ENCODE data around the gene NAT10.

The NAT10 gene

DNA sequence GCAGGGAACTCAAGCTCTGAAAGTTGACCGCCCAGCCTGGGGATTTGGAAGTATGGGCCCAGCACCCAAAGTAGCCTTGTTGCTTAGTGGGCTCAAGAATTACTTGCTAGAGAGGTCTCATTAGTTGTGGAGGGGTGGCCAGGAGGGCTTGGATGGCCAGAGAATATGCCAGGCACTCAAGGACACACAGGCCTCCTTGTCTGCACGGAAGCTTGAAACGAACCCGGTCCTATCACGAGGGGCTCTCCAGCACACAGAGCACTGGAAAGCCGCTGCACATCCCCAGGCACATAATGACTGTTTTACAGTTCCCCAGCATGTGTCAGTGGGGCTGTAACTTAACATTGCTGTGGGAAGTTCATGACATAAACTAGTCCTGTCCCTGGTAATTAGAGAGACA lies 55.9 kb downstream of the NAT10 start:
- Mint-ChIP-seq H3K27me3 (no peaks in the 10 kb centered on the region), H3K36me3 (ENCODE audit: low read depth) (peaks cover 16% of the 10 kb centered on the region), H3K9me3 (no peaks in the 10 kb centered on the region), H3K4me1 (ENCODE audit: low read depth) (no peaks in the 10 kb centered on the region), H3K4me3 (no peak overlapping the region), H3K27ac (no peak overlapping the region)
- intact Hi-C loops (cut with micrococcal nuclease) = no loop called here

DNA sequence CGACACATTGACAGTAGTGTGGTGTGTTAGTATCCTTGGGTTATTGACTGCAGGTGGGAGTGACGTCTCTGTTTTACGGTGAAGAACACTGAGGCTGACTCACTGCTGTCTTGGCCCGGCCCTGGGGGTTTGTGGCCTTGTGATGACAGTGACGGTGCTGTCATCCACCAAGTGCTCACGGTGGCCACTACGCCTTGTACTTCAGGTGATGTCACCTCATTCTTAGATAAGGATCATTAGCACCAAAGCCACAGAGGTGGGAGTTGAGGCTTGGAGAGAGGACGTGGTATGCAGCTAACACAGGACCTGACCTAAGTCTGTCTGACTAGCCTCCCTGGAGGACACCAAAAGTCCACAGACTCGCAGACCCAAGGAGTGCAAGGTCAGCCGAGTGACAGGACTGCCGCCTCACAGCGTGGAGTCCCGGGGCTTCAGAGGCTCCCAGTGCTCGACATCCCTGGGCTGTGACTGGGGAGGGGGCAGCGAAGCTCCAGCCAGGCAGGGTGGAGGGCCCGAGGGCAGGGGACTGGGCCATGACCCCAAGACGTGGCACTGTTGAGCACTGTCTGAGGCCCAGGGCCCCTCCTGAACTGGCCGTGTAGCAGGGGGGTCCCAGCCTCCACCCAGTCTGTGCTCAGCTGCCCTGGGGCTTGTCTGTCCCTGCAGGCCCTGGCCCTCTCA lies 56.5 kb downstream of the NAT10 start:
- H3K4me1 Mint-ChIP-seq (ENCODE audit: low read depth) = no peaks in the 10 kb centered on the region
- no peak overlapping the region for H3K4me3 Mint-ChIP-seq
- intact Hi-C loops (cut with micrococcal nuclease) = no loop called here
- H3K27me3 Mint-ChIP-seq = no peaks in the 10 kb centered on the region
- H3K9me3 Mint-ChIP-seq = no peaks in the 10 kb centered on the region
- H3K36me3 Mint-ChIP-seq (ENCODE audit: low read depth) = peaks cover 16% of the 10 kb centered on the region
- no peak overlapping the region for H3K27ac Mint-ChIP-seq

DNA sequence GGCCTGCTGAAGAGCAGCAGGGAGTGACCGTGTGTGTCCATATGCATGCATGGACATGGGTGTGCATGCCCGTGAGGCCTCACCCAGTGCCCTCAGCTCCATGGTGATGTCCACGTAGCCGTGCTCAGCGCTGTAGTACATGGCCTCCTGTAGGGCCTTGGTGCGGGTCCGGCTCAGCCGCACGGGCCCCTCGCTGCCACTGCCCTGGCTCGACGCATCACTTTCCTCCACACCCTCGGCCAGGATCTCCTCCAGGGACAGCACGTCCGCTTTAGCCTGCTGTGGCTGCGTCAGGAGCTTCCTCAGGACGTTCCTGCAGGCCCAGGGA lies 57.0 kb downstream of the NAT10 start:
- intact Hi-C loops (cut with micrococcal nuclease) = no loop called here
- H3K4me3 Mint-ChIP-seq = no peak overlapping the region
- H3K4me1 Mint-ChIP-seq (ENCODE audit: low read depth) = no peaks in the 10 kb centered on the region
- H3K27ac Mint-ChIP-seq = no peak overlapping the region
- H3K36me3 Mint-ChIP-seq (ENCODE audit: low read depth) = peaks cover 12% of the 10 kb centered on the region
- no peaks in the 10 kb centered on the region for H3K27me3 Mint-ChIP-seq
- H3K9me3 Mint-ChIP-seq = no peaks in the 10 kb centered on the region

DNA sequence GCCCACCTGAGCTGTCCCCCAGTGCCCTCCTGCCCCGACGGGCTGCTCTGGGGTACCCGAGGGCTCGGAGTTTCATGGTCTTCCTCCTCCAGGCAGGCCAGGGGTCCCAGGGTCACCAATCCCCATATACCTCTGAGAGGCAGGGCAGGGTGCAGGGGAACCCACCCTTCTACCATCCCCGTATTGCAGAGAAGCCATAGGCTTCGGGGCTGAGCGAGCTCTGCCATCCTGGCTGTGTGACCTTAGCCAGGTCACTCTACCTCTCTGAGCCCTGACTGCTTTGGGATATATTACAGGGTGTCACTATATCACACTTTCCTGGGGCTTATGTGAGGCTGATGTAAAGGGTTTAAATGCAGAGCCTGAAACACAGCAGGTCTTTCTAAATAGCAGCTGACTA lies 57.4 kb downstream of the NAT10 start:
- Mint-ChIP-seq H3K9me3 (no peaks in the 10 kb centered on the region), H3K27ac (no peak overlapping the region), H3K4me3 (no peak overlapping the region), H3K36me3 (ENCODE audit: low read depth) (peaks cover 8% of the 10 kb centered on the region), H3K4me1 (ENCODE audit: low read depth) (no peaks in the 10 kb centered on the region), H3K27me3 (no peaks in the 10 kb centered on the region)
- intact Hi-C loops (cut with micrococcal nuclease) = no loop called here

- intact Hi-C loops (cut with micrococcal nuclease) = no loop called here
- Mint-ChIP-seq H3K4me3 (no peak overlapping the region), H3K9me3 (no peaks in the 10 kb centered on the region), H3K36me3 (ENCODE audit: low read depth) (peaks cover under 1% of the 10 kb centered on the region), H3K4me1 (ENCODE audit: low read depth) (no peaks in the 10 kb centered on the region), H3K27me3 (no peaks in the 10 kb centered on the region), H3K27ac (no peak overlapping the region)
Measured at GRCh38 chr11:34165121-34165520, 59.7 kb downstream of the NAT10 start.

GRCh38 chr11:34165786-34166555 lies 60.5 kb downstream of the NAT10 start:
- H3K4me1 Mint-ChIP-seq (ENCODE audit: low read depth) = no peaks in the 10 kb centered on the region
- no peaks in the 10 kb centered on the region for H3K36me3 Mint-ChIP-seq (ENCODE audit: low read depth)
- no peak overlapping the region for H3K27ac Mint-ChIP-seq
- intact Hi-C loops (cut with micrococcal nuclease) = no loop called here
- no peaks in the 10 kb centered on the region for H3K9me3 Mint-ChIP-seq
- no peak overlapping the region for H3K4me3 Mint-ChIP-seq
- H3K27me3 Mint-ChIP-seq = no peaks in the 10 kb centered on the region

DNA sequence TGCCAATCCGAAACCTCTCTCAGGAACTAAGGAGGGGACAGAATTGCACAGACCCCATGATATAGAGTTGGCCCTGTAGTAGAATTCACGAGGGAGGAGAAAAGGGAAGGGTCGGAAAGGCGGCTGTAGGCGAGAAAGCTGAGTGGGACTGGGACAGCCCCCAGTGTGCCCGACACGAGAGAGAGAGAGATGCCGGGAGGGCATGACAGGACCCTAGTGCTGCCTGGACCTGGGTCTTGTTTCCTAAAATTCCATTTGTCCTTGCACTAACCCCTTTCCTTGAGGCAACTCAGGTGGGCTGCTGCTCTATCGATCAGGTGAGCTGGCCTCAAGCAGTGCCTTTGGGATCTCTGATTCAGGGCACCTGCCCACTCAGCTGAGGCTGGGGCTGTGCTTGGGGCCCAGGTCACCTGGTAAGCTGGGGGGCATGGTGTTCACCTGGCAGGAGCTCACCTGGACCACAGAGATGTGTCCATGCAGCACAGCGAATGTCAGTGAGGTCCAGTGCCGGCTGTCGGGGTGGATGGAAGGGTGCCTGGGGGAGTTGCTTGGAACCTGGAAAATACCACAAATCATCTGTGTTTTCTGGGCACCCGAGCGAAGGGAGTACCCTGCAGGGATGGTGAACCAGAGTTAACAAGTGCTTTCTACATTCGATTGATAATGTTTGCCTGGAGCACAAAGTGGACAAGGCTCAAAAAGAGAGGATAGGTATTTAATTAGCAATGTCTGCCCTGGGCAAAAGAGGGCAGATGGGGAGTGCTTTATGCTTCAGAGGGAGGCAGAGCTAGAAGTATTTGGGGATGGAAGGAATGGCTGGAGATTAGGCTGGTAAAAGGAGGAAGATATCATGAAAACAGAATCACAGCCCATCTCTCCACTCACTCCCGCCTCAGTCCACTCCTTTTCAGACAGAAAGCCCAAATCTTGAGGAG lies 61.6 kb downstream of the NAT10 start:
- H3K36me3 Mint-ChIP-seq (ENCODE audit: low read depth) = no peaks in the 10 kb centered on the region
- H3K27ac Mint-ChIP-seq = no peak overlapping the region
- H3K4me3 Mint-ChIP-seq = no peak overlapping the region
- no peaks in the 10 kb centered on the region for H3K4me1 Mint-ChIP-seq (ENCODE audit: low read depth)
- intact Hi-C loops (cut with micrococcal nuclease) = no loop called here
- no peaks in the 10 kb centered on the region for H3K27me3 Mint-ChIP-seq
- no peaks in the 10 kb centered on the region for H3K9me3 Mint-ChIP-seq

DNA sequence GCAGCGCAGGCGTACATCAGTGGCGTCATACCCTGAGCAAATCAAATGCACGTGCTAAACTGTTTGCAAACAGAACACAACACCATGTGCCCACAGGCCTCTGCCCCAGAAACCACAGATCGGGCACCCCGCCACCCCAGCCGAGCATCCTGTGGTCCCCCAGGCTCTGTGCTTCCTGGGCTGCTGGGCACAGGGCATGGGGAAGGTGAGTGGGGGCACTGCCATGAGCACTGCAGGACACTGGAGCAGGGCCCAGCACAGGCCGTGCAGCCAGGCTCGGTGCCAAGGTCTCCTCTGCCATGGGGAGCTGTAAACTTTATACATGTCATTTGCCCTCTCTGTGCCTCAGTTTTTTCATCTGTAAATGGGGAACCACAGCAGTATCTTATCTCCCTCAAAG lies 62.5 kb downstream of the NAT10 start:
- Mint-ChIP-seq H3K36me3 (ENCODE audit: low read depth) (no peaks in the 10 kb centered on the region), H3K4me1 (ENCODE audit: low read depth) (no peaks in the 10 kb centered on the region), H3K27ac (no peak overlapping the region), H3K27me3 (no peaks in the 10 kb centered on the region), H3K4me3 (no peak overlapping the region), H3K9me3 (no peaks in the 10 kb centered on the region)
- intact Hi-C loops (cut with micrococcal nuclease) = no loop called here

DNA sequence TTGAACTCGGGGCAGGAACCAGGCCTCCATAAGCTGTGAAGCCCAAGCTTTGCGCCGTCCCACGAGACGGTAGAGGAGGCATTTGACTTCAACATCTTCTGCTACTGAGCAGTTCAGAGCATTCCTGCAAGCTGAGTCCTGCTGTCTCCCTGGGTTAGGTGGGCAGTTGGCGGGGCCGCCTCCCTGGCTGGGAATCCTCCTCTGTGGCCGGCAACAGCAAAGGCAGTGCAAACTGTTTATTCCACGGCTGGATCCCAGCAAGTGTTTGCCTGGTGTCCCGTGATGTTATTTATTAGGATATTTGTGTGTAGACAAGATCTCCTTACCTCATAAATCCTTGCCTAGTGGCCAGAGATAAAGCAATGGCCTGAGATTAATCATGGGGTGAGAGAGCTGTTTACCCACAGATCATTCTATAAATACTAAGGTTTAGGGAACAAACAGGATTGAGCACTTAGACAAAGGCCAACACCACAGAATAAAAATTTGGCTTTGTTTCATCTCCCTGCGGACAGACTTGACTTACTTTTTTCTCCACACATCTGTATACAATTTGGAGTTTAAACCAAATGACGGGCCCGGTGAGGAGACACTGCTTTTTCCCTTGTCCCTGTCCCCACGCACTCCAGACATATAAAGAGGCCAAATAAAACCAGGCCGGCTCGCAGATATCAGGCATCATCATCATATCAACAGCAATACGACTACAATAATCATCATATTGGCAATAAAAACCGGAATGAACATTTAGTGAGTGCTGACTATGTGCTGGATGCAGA lies 63.4 kb downstream of the NAT10 start:
- H3K4me1 Mint-ChIP-seq (ENCODE audit: low read depth) = peaks cover 3% of the 10 kb centered on the region
- no peaks in the 10 kb centered on the region for H3K36me3 Mint-ChIP-seq (ENCODE audit: low read depth)
- intact Hi-C loops (cut with micrococcal nuclease) = no loop called here
- no peak overlapping the region for H3K27ac Mint-ChIP-seq
- no peaks in the 10 kb centered on the region for H3K9me3 Mint-ChIP-seq
- no peak overlapping the region for H3K4me3 Mint-ChIP-seq
- H3K27me3 Mint-ChIP-seq = peaks cover 5% of the 10 kb centered on the region

DNA sequence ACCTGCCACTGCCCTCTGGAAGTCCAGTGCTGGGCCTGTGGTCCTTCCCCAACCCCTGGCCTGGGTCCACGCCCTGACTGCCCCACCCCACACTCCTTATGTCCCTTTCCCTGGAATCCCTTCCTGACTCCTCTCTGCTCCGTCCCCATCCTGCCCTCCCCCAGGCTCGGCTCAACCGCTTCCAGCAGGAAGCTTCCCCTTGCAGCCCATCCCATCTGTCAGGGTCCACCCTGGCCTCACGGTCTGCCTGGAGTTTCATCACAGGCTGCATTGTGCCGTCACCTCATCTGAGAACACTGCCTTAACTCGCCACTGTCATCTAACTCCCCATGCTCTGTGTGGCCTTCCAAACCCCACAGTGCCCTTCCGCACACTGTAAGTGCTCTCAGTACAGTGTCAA lies 64.3 kb downstream of the NAT10 start:
- peaks cover 6% of the 10 kb centered on the region for H3K27me3 Mint-ChIP-seq
- no peaks in the 10 kb centered on the region for H3K9me3 Mint-ChIP-seq
- H3K27ac Mint-ChIP-seq = no peak overlapping the region
- no peaks in the 10 kb centered on the region for H3K36me3 Mint-ChIP-seq (ENCODE audit: low read depth)
- H3K4me3 Mint-ChIP-seq = no peak overlapping the region
- peaks cover 7% of the 10 kb centered on the region for H3K4me1 Mint-ChIP-seq (ENCODE audit: low read depth)
- intact Hi-C loops (cut with micrococcal nuclease) = loop anchor here (10.0 kb wide), 1 partner anchor 295 kb away; no protein-coding TSS in a partner anchor

DNA sequence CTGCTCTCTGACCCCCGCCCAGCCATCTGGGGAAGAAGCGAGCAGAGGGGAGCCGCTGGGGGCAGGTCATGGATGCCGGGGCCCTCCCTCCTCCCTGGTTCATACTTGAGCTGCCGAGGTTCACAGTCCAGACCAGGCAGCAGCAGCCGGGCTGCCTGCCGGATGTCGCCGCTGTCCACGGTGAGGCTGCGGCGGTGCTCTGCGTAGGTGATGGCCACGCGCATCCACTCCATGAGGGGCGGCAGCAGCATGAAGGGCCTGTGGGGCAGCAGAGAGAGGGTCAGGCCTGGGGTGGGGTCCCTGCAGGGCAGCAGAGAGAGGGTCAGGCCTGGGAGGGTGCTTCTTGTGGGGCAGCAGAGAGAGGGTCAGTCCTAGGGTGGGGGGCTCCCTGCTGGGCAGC lies 67.6 kb downstream of the NAT10 start:
- no peaks in the 10 kb centered on the region for H3K9me3 Mint-ChIP-seq
- peaks cover 9% of the 10 kb centered on the region for H3K27me3 Mint-ChIP-seq
- H3K27ac Mint-ChIP-seq = no peak overlapping the region
- H3K4me3 Mint-ChIP-seq = no peak overlapping the region
- peaks cover 23% of the 10 kb centered on the region for H3K4me1 Mint-ChIP-seq (ENCODE audit: low read depth)
- no peaks in the 10 kb centered on the region for H3K36me3 Mint-ChIP-seq (ENCODE audit: low read depth)
- intact Hi-C loops (cut with micrococcal nuclease) = loop anchor here (10.0 kb wide), 1 partner anchor 292 kb away; no protein-coding TSS in a partner anchor

DNA sequence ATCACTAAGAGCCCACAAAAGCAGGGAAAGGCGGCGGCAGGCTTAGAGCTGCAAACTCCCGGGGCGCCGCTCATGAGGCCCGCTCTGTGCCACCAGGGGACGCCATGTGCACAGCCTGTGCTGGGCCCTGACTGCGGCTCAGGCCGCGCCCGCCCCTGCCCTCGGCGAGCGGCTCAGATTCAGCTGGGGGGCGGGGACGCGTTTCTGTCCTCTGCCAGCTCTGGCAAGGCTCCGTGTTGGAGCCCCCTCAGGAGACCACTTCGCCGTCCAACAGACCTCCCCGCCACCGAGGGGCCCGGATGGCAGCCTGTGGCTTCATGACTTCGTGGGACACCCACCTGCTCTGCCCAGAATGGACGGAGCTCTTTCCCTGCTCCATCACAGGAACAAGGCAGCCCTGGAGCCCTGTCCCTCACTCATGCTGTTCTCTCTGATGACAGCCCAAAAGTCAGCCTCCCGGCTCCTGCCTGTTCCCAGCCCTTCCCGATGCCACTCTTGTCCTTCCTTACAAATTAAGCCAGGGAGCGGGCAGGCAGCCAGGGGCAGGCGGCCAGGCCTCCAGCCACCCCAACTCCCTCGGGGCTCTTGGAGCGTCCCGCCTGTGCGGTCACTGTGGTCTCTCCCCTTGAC lies 69.1 kb downstream of the NAT10 start:
- Mint-ChIP-seq H3K4me1 (ENCODE audit: low read depth) (peaks cover 26% of the 10 kb centered on the region), H3K9me3 (no peaks in the 10 kb centered on the region), H3K36me3 (ENCODE audit: low read depth) (no peaks in the 10 kb centered on the region), H3K27me3 (peaks cover 9% of the 10 kb centered on the region), H3K27ac (peak overlapping the region; percentile 24), H3K4me3 (peak overlapping the region; percentile 70)
- intact Hi-C loops (cut with micrococcal nuclease) = loop anchor here (1.0 to 10.0 kb wide), 2 partner anchors 185 to 290 kb away; no protein-coding TSS in a partner anchor
